Left lung (tissue), 10 donors: Measurements from ENCODE around the gene LONP1. TPM values are rescaled to one million over a fixed set of nuclear protein-coding genes. Genes with fewer than 3 reads are reported as not detected.

Experiments
- ATAC-seq: fragments of 200-7000 bp; cut with Tn5 transposase; one replicate; pipeline ENCODE4 v1.9.1; 2020; ENCODE audit warnings: moderate library complexity
- DNase-seq, 4 donors: peaks; one replicate each; pipeline ENCODE4 v3.0.0-alpha.2; 2013 to 2020
- H3K27ac ChIP-seq, 2 donors: fragments of 200-600 bp; sonication (generic) in 1 of 2; one replicate each; pipeline versions ENCODE4 v1.5.0 to v1.8.0; 2020 to 2021
- H3K27me3 ChIP-seq, 2 donors: fragments of 200-600 bp; sonication (generic) in 1 of 2; one replicate each; pipeline versions ENCODE4 v1.5.0 to v1.8.0; 2020 to 2021
- H3K36me3 ChIP-seq, 2 donors: fragments of 200-600 bp; sonication (generic) in 1 of 2; one replicate each; pipeline versions ENCODE4 v1.5.0 to v1.8.0; 2020 to 2021
- H3K4me1 ChIP-seq, 2 donors: fragments of 200-600 bp; one replicate each; pipeline ENCODE4 v1.8.0; 2021
- H3K4me3 ChIP-seq, 2 donors: fragments of 200-600 bp; sonication (generic) in 1 of 2; one replicate each; pipeline versions ENCODE4 v1.5.0 to v1.8.0; 2020 to 2021; ENCODE audit warnings: mild to moderate bottlenecking in 1 of 2
- H3K9me3 ChIP-seq, 2 donors: fragments of 200-600 bp; sonication (generic) in 1 of 2; one replicate each; pipeline versions ENCODE4 v1.5.0 to v1.8.0; 2020 to 2021
- intact Hi-C, 2 donors: fragments of 100-400 bp; cut with DNase I; formaldehyde crosslinking; loops; one replicate each; pipeline versions ENCODE4 v1.11.2 to v1.14.2; 2022
- polyA plus RNA-seq, 6 donors: library from polyadenylated mRNA; unstranded; fragments of 120-200 nt; gene quantifications; one replicate each; pipeline ENCODE4 v1.2.1, GENCODE V29; 2013; ENCODE audit not compliant: insufficient read length in 6 of 6
- total RNA-seq, 2 donors: library from RNA; stranded (reverse); fragmentation: NEBNext Ultra II Directional; extraction: Animal tissue kit (Norgen Biotek cat#: 25700); gene quantifications; one replicate each; pipeline ENCODE4 v1.2.1, GENCODE V29; 2021
- TF ChIP-seq, protein P1 (sequence below), 2 donors: fragments of 200-600 bp; sonication (generic) in 1 of 2; IDR thresholded peaks; one replicate each; pipeline versions ENCODE4 v1.5.0 to v1.8.0; 2021; ENCODE audit warnings: antibody characterized with exemption in 2 of 2
- donor health status: DM: no; HTN: yes; CAD: no.
- donor health status: DM: no; HTN: no; CAD: no.

LONP1 gene
- total and polyA plus RNA-seq, 8 donors: 39.9 to 93.9 (median 49.6) TPM

DNA sequence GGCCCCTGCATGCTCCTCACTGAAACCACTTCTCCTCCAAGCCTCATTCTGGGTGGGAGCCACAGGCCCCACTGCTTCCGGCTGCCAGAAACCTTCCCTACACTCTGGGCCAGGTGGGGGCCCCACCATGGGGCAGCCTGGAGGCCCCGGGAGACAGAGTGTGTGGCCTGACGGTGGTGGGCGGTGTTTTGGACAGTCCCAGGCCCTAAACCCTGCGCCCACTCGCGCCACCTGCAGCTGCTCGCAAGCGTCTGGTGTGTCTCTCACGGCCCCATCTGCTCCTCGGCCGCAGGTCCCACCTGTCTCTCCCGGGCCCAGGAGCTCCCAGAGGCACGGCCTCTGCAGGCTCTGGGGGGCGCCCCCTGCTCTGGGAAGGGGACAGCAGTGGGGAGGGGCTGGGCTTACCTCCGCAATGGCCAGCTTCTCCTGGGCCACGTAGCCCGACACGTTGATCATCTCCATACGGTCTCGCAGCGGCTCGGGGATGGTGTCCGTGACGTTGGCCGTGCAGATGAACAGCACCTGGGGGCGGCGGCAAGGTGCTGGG lies 24.2 kb downstream of the LONP1 start:
- intact Hi-C loops: no loop called here
- no peak for ATAC-seq
- no peaks in the 10 kb centered on the region for H3K9me3 ChIP-seq
- H3K4me1 ChIP-seq: peaks cover 7 to 26% of the 10 kb centered on the region in 2 donors
- peak in 1 of 4 donors; percentile 57 for DNase-seq
- H3K27ac ChIP-seq: no peak overlapping the region
- peaks cover 0 to 91% of the 10 kb centered on the region in 2 donors for H3K36me3 ChIP-seq
- H3K4me3 ChIP-seq: no peak overlapping the region
- TF ChIP-seq, protein P1, sequence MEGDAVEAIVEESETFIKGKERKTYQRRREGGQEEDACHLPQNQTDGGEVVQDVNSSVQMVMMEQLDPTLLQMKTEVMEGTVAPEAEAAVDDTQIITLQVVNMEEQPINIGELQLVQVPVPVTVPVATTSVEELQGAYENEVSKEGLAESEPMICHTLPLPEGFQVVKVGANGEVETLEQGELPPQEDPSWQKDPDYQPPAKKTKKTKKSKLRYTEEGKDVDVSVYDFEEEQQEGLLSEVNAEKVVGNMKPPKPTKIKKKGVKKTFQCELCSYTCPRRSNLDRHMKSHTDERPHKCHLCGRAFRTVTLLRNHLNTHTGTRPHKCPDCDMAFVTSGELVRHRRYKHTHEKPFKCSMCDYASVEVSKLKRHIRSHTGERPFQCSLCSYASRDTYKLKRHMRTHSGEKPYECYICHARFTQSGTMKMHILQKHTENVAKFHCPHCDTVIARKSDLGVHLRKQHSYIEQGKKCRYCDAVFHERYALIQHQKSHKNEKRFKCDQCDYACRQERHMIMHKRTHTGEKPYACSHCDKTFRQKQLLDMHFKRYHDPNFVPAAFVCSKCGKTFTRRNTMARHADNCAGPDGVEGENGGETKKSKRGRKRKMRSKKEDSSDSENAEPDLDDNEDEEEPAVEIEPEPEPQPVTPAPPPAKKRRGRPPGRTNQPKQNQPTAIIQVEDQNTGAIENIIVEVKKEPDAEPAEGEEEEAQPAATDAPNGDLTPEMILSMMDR (IDR thresholded peaks at IDR 0.05): no peak
- no peaks in the 10 kb centered on the region for H3K27me3 ChIP-seq

DNA sequence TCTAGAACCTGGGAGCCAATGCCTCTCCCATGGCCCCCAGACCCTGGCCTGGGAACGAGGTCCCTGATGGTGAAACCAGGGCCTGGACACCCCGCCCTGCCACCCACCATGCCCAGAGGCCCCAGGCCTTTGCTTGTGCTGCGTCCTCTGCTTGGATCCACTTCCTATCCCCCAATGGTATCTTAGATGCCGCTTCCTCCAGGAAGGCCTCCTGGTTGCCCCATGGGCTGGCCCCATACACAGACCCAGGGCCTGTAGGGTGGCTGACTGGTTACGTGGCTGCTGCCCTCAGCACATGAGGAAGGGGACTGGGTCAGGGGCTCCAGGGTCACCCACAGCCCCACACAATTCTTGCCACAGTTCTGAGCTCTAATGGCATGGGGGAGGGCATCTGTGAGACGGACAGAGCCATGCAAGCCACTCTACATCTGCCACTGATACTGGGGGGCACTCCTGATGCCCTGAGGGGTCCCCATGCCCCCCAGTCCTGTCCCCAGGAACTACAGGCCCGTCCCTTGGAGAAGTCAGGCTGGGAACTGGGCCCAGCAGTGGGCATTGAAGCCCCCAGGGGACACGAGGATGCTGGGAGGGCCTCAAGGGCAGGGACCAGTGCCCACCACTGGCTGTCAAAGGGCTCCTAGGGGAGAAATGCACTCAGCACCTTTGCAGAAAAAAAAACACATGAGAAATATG lies 24.8 kb downstream of the LONP1 start:
- intact Hi-C loops: no loop called here
- Histone ChIP-seq H3K4me3 (no peak overlapping the region), H3K4me1 (peaks cover 7 to 27% of the 10 kb centered on the region in 2 donors), H3K27me3 (no peaks in the 10 kb centered on the region), H3K27ac (no peak overlapping the region), H3K36me3 (peaks cover 0 to 84% of the 10 kb centered on the region in 2 donors), H3K9me3 (no peaks in the 10 kb centered on the region)
- no peak for DNase-seq
- no peak for ATAC-seq
- TF ChIP-seq, protein P1 (IDR thresholded peaks at IDR 0.05): no peak

DNA sequence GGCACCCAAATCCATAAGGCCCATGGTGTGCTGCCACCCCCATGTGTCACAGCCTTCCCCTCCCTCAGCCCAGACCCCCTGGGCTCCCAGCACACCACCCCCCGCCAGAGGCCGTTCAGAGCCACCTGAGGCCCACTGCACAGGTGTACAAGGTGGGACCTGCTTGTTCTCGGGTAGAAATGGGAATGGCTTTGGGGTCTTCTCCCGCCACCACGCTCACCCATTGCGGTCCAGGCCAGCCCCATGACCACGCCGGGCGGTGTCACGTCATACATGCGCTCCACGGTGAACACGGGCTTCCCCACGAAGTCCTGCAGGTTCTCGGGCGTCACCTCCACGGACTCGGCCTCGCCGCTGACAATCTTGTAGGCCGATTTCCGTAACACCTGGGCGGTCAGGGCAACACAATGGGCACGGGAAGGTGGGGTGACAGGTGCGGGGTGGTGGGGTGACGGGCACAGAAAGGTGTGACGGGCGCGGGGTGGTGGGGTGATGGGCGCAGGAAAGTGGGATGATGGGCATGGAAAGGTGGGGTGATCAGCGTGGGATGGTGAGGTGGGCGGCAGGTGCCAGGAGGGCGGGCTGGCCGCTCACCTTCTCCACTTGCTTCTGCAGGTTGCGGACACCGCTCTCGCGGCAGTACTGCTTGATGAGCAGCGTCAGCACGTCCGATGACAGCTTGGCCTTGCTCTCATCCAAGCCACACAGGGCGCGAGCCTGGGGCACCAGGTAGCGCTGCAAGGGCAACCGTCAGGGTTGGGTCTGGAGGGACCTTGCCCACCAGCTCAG lies 25.6 kb downstream of the LONP1 start:
- peaks cover 0 to 77% of the 10 kb centered on the region in 2 donors for H3K36me3 ChIP-seq
- intact Hi-C loops: no loop called here
- no peaks in the 10 kb centered on the region for H3K27me3 ChIP-seq
- ATAC-seq (no peak), DNase-seq (no peak)
- H3K4me3 ChIP-seq: no peak overlapping the region
- no peak overlapping the region for H3K27ac ChIP-seq
- H3K9me3 ChIP-seq: no peaks in the 10 kb centered on the region
- H3K4me1 ChIP-seq: peaks cover 10 to 31% of the 10 kb centered on the region in 2 donors
- TF ChIP-seq, protein P1 (IDR thresholded peaks at IDR 0.05): no peak

DNA sequence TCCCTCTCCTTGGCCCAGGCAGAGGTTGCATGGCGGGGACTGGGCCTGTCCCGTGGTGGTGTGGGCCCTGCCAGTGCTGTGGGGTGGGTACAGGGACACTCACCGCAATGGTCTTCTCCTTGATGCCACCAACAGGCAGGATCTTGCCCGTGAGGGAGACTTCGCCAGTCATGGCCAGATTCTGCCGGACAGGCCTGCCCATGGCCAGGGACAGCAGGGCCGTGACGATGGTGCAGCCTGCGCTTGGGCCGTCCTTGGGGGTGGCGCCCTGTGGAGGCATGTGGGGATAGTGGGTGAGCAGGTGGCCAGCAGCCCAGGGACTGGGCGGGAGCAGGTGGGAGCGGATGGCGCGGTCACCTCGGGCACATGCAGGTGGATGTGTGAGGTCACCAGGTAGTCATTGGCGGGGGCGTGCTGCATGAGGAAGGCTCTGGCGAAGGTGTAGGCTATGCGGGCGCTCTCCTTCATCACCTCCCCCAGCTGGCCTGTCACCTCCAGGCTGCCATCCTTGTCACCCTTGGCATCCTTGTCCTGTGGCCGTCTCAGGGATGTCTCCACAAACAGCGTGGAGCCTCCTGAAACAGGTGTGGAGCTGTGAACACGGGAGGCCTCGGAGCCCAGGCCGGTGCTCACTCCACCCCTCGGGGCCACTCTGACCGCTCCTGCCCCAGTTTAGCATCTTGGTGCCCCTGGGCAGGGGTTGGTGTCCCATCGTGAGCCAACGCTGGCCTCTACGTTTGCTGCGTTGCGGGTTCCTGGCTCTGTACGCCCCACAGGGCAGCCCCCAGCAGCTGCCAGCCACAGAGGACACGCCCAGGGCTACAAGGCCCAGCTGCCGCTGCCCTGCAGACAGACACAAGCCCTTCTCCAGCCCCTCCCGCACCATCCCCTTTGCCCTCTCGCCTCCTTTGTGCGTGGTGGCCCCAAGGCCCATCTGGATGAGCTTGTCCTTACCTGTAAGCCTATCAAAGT lies 26.5 kb downstream of the LONP1 start:
- intact Hi-C loops: no loop called here

More for the DNA sequence above, 26.5 kb downstream of the LONP1 start:
- ATAC-seq: no peak
- Histone ChIP-seq H3K27ac (no peak overlapping the region), H3K27me3 (no peaks in the 10 kb centered on the region), H3K9me3 (no peaks in the 10 kb centered on the region), H3K36me3 (peaks cover 0 to 68% of the 10 kb centered on the region in 2 donors), H3K4me3 (no peak overlapping the region), H3K4me1 (peaks cover 10 to 31% of the 10 kb centered on the region in 2 donors)
- DNase-seq: no peak
- TF ChIP-seq, protein P1 (IDR thresholded peaks at IDR 0.05): no peak
